Measurements from ENCODE around the gene TRAK2. TPM values are rescaled to one million over a fixed set of nuclear protein-coding genes. Genes with fewer than 3 reads are reported as not detected.
"Not testable (repeated sequence)": the region's sequence is repeated elsewhere in the genome, so short reads cannot be mapped to it uniquely, and the experiment has no call there.

TRAK2 gene
- total RNA-seq, 4 donors from 2014 or later, result 30.2 to 48.3 (median 34.8) TPM

DNA sequence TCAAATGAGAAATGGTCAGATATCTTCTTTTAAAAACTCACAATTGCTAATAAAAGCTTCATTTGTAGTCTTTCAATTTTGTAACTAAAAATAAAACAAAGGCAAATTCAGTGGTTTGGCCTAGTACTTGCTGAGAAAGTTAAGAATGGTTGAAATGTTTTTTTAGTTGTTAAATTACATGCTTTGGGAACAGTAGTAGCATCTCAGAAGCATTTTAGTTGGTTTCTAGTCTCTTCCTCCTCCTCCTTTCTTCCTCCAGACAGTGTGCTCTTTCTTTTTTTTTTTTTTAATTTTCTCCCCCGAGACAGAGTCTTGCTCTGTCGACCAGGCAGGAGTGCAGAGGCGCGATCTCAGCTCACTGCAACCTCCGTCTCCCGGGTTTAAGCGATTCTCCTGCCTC is 9.8 kb downstream of the TRAK2 start:
- Histone ChIP-seq H3K4me1 (peaks cover 0 to 19% (median 13%) of the 10 kb centered on the region in 4 donors), H3K9me3 (no peaks in the 10 kb centered on the region), H3K27me3 (no peaks in the 10 kb centered on the region), H3K36me3 (no peaks in the 10 kb centered on the region), H3K27ac (peak overlapping the region in 1 of 4 donors; percentile 22), H3K4me3 (no peak overlapping the region)
- DNase-seq (ENCODE audit: low spot score in 2 of 2), result no peak
- 33 to 48% methylated on average over 7 of the region's 7 CpGs for WGBS, 2 donors
- TF ChIP-seq, protein P1, sequence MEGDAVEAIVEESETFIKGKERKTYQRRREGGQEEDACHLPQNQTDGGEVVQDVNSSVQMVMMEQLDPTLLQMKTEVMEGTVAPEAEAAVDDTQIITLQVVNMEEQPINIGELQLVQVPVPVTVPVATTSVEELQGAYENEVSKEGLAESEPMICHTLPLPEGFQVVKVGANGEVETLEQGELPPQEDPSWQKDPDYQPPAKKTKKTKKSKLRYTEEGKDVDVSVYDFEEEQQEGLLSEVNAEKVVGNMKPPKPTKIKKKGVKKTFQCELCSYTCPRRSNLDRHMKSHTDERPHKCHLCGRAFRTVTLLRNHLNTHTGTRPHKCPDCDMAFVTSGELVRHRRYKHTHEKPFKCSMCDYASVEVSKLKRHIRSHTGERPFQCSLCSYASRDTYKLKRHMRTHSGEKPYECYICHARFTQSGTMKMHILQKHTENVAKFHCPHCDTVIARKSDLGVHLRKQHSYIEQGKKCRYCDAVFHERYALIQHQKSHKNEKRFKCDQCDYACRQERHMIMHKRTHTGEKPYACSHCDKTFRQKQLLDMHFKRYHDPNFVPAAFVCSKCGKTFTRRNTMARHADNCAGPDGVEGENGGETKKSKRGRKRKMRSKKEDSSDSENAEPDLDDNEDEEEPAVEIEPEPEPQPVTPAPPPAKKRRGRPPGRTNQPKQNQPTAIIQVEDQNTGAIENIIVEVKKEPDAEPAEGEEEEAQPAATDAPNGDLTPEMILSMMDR (IDR thresholded peaks at IDR 0.05), result no peak

GRCh38 chr2:201440182-201440581 is 11.1 kb downstream of the TRAK2 start:
- no peak overlapping the region for H3K27ac ChIP-seq
- H3K4me3 ChIP-seq, result no peak overlapping the region
- H3K9me3 ChIP-seq, result no peaks in the 10 kb centered on the region
- no peak for DNase-seq (ENCODE audit: low spot score in 2 of 2)
- no peaks in the 10 kb centered on the region for H3K36me3 ChIP-seq
- H3K27me3 ChIP-seq, result no peaks in the 10 kb centered on the region
- TF ChIP-seq, protein P1 (IDR thresholded peaks at IDR 0.05), result no peak
- TF ChIP-seq POLR2A (IDR thresholded peaks at IDR 0.05) (no peak), EP300 (IDR thresholded peaks at IDR 0.05) (no peak)
- H3K4me1 ChIP-seq, result peaks cover 0 to 17% (median 13%) of the 10 kb centered on the region in 4 donors
- WGBS, 2 donors, result 67 to 71% methylated on average over 1 of the region's 1 CpG

DNA sequence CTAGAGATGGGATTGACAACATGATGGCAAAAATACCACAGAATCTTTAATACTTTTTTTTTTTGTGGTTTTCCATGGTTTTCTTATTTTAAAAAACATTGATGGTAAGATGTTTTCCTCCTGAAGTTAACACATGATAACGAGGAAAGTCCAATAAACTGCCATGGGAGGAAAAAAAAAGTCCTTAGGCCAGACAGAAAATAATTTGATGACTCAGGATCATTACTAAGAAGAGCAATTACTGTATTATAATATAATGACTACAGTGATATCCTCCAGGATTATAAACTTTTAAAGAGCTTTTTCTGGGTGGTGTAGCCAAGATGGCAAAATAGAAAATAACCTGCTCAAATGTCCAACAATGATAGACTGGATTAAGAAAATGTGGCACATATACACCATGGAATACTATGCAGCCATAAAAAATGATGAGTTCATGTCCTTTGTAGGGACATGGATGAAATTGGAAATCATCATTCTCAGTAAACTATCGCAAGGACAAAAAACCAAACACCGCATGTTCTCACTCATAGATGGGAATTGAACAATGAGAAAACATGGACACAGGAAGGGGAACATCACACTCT is 11.8 kb downstream of the TRAK2 start:
- 89 to 93% methylated on average over 1 to 3 of the region's 3 CpGs for WGBS, 2 donors
- not testable (repeated sequence) for H3K36me3 ChIP-seq; DNase-seq (ENCODE audit: low spot score in 2 of 2); H3K27ac ChIP-seq; H3K4me3 ChIP-seq; H3K9me3 ChIP-seq; H3K27me3 ChIP-seq
- peaks cover 0 to 17% (median 11%) of the 10 kb centered on the region in 4 donors for H3K4me1 ChIP-seq

GRCh38 chr2:201436141-201436540 is 15.1 kb downstream of the TRAK2 start:
- H3K4me1 ChIP-seq, result peaks cover 0 to 36% (median 16%) of the 10 kb centered on the region in 4 donors
- H3K36me3 ChIP-seq, result no peaks in the 10 kb centered on the region
- 91 to 92% methylated on average over 2 of the region's 2 CpGs for WGBS, 2 donors
- no peak overlapping the region for H3K4me3 ChIP-seq
- TF ChIP-seq POLR2A (IDR thresholded peaks at IDR 0.05), result no peak
- TF ChIP-seq, protein P1 (IDR thresholded peaks at IDR 0.05), result no peak
- no peak for TF ChIP-seq EP300 (IDR thresholded peaks at IDR 0.05)
- H3K27ac ChIP-seq, result no peak overlapping the region
- DNase-seq (ENCODE audit: low spot score in 2 of 2), result no peak
- no peaks in the 10 kb centered on the region for H3K27me3 ChIP-seq
- H3K9me3 ChIP-seq, result no peaks in the 10 kb centered on the region

- H3K27me3 ChIP-seq, result no peaks in the 10 kb centered on the region
- no peaks in the 10 kb centered on the region for H3K36me3 ChIP-seq
- H3K4me1 ChIP-seq, result peaks cover 0 to 28% (median 11%) of the 10 kb centered on the region in 4 donors
- 48 to 53% methylated on average over 11 of the region's 11 CpGs for WGBS, 2 donors
- DNase-seq (ENCODE audit: low spot score in 2 of 2), result no peak
- peak overlapping the region in 1 of 4 donors; percentile 35 for H3K27ac ChIP-seq
- peaks cover 0 to under 1% (median 0%) of the 10 kb centered on the region in 4 donors for H3K9me3 ChIP-seq
- no peak overlapping the region for H3K4me3 ChIP-seq
- TF ChIP-seq, protein P1 (IDR thresholded peaks at IDR 0.05), result no peak
- TF ChIP-seq POLR2A (IDR thresholded peaks at IDR 0.05) (no peak), EP300 (IDR thresholded peaks at IDR 0.05) (no peak)
These were observed 17.8 kb downstream of the TRAK2 start for GRCh38 chr2:201433394-201433995.

All from tibial nerve (tissue), 4 donors.